NCI-H446 (cell line): ENCODE results near the gene MICAL3.

Experiments used
- DNase-seq, 2 experiments: peaks; one replicate each; lab custom pipeline; 2025; lab: John Stamatoyannopoulos, UW

Gene MICAL3

GRCh38 chr22:17930455-17931313 lies 93.7 kb downstream of the MICAL3 start:
- DNase-seq, result no peak

DNA sequence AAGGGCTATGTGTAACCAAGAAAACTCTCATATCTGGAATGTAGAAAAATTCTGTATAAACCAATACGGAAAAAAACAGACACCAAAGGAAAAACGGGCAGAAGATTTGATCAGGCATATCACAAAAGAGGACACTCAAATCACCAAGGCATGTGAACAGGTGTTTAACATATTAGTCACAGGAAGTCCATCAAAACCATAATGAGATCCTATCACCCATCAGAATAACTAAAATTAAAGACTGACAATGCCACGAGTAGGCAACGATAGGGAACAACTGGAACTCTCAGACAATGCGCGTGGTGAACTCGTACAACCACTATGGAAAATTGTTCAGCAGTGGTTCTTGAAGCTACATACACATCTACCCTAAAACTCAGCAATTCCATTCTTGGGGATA lies 94.5 kb downstream of the MICAL3 start:
- no peak for DNase-seq

- no peak for DNase-seq
Measured at GRCh38 chr22:17928391-17928790, 96.0 kb downstream of the MICAL3 start.

DNA sequence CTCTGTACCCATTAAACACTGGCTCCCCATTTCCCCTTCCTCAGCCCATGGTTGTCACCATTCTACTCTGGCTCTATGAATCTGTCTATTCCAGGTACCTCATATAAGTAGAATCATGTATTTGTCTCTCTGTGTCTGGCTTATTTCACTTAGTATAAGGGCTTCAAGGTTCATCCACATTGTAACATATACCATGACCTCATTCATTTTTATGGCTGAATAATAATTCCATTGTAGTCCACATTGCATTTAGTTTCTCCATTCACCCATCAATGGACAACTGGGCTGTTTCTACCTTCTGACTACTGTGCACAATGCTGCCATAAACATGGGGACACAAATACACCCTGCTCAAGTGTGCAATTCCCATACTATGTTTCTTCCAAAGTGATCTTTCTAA lies 97.3 kb downstream of the MICAL3 start:
- DNase-seq, result no peak

- DNase-seq, result no peak
Measured at GRCh38 chr22:17926516-17926915, 97.8 kb downstream of the MICAL3 start.

DNA sequence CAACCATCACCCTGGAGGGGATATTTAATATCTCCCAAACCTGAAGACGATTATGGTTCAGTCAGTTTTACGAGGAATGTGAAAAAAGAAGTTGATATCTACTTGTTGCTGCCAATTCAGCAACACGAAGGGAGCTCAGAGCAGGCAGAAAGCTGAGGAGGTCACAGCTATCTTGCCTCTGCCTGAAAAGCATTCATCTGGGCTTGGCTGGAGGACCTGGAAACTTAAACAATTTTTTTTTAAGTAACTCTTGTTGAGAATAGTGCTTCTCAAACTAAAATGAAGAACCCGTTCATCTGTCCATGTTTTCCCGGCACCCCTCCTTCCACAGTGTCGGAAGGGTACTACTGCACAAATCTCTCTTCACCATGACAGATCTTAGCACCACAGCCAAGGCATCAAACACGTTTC lies 98.9 kb downstream of the MICAL3 start:
- no peak for DNase-seq

DNA sequence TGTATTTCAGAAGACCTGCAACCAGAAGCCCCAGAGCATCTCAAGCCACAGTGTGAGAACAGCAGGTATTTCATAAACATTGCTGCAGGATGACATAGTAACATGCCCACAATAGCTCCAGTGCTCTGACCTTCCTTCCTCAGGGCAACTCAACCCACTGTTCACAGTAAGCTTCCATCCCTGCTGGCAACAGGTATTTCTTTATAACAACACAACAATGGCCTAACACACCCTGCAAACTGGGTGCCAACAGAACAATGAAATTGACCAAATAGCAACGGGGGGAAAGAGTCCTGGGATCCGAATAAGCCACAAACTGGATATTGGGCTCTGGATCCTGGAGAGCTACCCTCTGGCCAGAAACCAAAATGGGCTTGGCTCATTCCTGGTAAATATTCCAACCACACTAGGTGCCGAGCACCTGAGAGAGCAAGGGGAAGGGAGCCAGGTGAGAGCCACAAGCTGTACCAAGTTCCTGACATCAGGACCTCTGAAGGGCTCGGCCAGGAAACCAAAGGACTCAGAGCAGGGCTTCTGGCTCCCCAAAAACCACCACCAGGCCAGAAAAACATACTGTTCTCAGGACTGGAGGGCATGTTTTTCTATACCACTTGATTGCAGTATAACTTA lies 99.5 kb downstream of the MICAL3 start:
- DNase-seq, result no peak

DNA sequence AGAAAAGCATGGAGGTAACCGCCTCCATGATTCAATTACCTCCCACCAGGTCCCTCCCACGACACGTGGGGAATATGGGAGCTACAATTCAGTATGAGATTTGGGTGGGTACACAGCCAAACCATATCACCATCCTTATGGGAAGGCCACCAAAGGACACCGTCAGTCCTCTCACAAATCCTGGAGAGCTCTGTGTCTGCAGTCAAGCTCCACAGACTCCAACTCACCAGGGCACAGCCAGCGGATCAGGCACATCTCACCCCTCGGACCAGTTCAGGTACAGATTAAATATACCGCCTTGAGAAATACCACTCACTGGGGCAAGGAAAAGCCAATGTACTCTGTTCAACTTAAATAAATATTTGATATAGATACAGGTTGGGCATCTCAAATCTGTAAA lies 100.3 kb downstream of the MICAL3 start:
- no peak for DNase-seq

GRCh38 chr22:17922925-17923903 lies 101.1 kb downstream of the MICAL3 start:
- peak; percentile 61 to 93 for DNase-seq

- no peak for DNase-seq
Measured at GRCh38 chr22:17921871-17922821, 102.2 kb downstream of the MICAL3 start.

- no peak for DNase-seq
Measured at GRCh38 chr22:17920992-17921650, 103.2 kb downstream of the MICAL3 start.

GRCh38 chr22:17920145-17920605 lies 104.2 kb downstream of the MICAL3 start:
- DNase-seq, result no peak

GRCh38 chr22:17919276-17920144 lies 104.9 kb downstream of the MICAL3 start:
- no peak for DNase-seq

DNA sequence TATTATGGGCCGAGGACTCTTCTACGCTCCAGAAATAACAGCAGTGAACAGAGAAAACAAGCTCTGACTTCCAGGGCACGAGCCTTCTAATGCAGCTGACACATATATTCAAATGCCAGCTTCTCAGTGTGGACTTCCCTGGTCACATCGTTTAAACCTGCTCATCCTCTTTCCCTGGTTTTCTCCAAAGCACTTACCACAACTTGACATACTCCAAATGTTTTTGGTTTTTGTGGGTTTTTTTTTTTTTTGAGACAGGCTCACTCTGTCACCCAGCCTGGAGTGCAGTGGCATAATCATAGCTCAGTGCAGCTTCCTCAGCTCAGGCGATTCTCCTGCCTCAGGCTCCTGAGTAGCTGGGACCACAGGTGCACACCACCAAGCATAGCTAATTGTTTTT lies 105.5 kb downstream of the MICAL3 start:
- DNase-seq, result no peak

GRCh38 chr22:17917490-17917983 lies 106.8 kb downstream of the MICAL3 start:
- no peak for DNase-seq

DNA sequence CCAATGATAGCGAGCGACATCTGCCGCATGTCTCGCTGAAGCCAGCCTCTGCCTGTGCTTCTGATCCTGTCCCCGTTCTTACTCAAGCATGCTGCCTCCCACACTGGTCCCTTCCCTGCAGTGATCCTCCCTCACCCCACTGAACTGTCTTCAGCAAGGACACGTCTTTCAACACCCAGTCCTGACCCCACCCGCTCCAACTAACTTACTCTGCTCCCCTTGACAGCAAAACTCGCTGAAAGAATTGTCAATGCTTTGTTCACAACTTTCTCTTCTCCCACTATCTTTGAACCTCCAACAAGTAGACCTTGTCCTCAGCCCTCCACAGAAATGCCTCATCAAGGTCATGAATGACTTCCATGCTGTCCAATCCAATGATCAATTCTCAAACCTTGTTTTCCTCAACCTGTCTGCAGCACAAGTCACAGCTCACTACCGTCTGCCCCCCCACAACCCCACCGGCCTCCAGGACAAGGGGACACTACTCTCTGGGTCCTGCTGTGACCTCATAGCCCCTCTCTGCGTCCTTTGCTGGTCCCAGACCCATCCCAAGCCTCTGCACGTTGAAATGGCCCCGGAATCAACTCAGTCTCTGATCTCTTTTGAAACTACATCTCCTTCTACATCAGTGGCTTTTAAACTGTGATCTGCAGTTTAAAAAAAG lies 108.0 kb downstream of the MICAL3 start:
- no peak for DNase-seq

DNA sequence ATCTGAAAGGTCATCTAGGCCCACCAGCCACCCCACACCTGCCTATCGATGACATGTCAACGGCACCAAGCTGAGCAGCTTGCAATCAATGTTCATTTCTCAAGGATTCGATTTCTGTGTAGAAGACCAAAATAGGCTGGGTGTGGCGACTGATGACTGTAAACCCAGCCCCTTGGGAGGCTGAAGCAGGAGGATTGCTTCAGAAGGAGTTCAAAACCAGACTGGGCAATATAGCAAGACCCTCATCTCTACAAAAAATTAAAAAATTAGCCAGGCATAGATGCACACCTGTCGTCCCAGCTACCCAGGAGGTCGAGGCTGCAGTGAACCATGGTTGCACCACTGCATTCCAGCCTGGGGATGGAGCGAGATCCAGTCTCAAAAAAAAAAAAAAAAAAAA lies 108.7 kb downstream of the MICAL3 start:
- DNase-seq, result no peak

- no peak for DNase-seq
Measured at GRCh38 chr22:17915188-17915587, 109.2 kb downstream of the MICAL3 start.

DNA sequence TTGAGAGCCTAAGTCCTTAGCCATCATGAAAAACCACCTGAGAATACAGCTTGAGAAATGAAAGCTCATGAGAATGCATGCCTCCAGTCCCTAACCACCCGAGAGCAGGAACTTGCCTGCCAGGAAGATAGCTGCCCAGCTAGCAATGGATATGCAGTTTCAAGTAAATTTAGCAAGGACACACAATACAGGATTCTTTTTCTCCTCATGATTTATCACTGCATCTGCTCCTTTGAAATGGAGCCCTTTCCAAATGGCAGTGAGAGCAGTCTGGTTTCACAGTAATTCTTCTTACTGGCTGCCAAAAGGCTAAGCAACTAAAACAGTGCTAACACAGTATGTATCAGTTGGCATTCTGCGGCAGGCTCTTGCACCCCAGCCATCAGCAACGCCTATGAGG lies 109.9 kb downstream of the MICAL3 start:
- peak; percentile 25 to 82 for DNase-seq
